Lower leg skin (tissue), 4 donors: ENCODE results near the gene COMT. TPM values are rescaled to one million over a fixed set of nuclear protein-coding genes. Genes with fewer than 3 reads are reported as not detected.

ENCODE experiments used
- DNase-seq, 2 donors: peaks; one replicate each; pipeline ENCODE4 v3.0.0-alpha.2; 2019; ENCODE audit warnings: low spot score in 2 of 2
- H3K4me3 ChIP-seq: fragments of 200-600 bp; sonication (generic); 2 replicates; pipeline ENCODE4 v1.5.1; 2017; ENCODE audit warnings: mild to moderate bottlenecking, low read depth; ENCODE audit not compliant: poor library complexity, severe bottlenecking
- CTCF ChIP-seq, 3 donors: fragments of 450-650 bp; IDR thresholded peaks; one replicate each; pipeline ENCODE4 v1.5.1; 2016; ENCODE audit warnings: antibody characterized with exemption in 3 of 3, mild to moderate bottlenecking in 3 of 3, moderate library complexity in 2 of 3
- POLR2A ChIP-seq, 2 donors: fragments of 450-650 bp; IDR thresholded peaks; one replicate each; pipeline ENCODE4 v1.6.1; 2016 to 2017; ENCODE audit warnings: antibody characterized with exemption in 2 of 2, mild to moderate bottlenecking in 1 of 2, moderate library complexity in 1 of 2
- WGBS, 2 donors: methylation state at CpG; one replicate each; pipeline ENCODE4 v1.1.5; 2018; 5-methylcytosine and 5-hydroxymethylcytosine counted together
- intact Hi-C: fragments of 100-400 bp; cut with DNase I; formaldehyde crosslinking; loops from one replicate; pipeline ENCODE4 v1.15.0; 2023; ENCODE audit warnings: low total_unique reads
- total RNA-seq, 4 donors: library from RNA; depleted of rRNA; stranded (reverse); fragments of >200 nt; gene quantifications; one replicate each; pipeline ENCODE4 v1.1.0, GENCODE V29; 2016

COMT gene
- total RNA-seq, 4 donors from 2014 or later = 224 to 306 (median 272) TPM

DNA sequence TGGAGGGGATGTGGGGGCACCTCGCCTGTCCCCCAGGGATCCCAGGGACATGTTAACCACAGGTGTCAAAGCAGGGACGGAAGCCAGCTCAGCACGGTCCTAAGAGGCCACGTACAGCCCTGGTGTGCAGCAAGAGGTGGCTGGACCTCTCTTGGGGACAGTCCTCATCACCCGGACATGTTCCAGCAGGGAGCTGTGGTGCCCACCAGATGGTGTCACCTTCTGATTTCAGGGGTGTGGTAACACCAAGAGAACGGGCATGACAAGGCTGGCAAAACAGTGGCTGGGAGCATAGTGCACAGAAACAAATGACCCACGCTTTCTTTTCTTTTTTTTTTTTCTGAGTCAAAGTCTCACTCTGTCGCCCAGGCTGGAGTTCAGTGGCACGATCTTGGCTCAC lies 25.6 kb upstream of the COMT start:
- WGBS, 2 donors = 88 to 92% methylated on average over 9 of the region's 9 CpGs
- no peak for DNase-seq
- intact Hi-C loops = loop anchor here (5.0 kb wide), 1 partner anchor 184 kb away; no protein-coding TSS in a partner anchor
- no peak overlapping the region for H3K4me3 ChIP-seq
- no peak for TF ChIP-seq POLR2A (IDR thresholded peaks at IDR 0.05)
- TF ChIP-seq CTCF (IDR thresholded peaks at IDR 0.05) = no peak

- TF ChIP-seq CTCF (IDR thresholded peaks at IDR 0.05) (no peak), POLR2A (IDR thresholded peaks at IDR 0.05) (no peak)
- no peak for DNase-seq
- no peak overlapping the region for H3K4me3 ChIP-seq
- intact Hi-C loops = loop anchor here (5.0 kb wide), 1 partner anchor 185 kb away; no protein-coding TSS in a partner anchor
- 92% methylated on average over 6 to 7 of the region's 7 CpGs for WGBS, 2 donors
Observed at GRCh38 chr22:19916941-19917340, 24.6 kb upstream of the COMT start.

GRCh38 chr22:19917389-19918138 lies 24.0 kb upstream of the COMT start:
- WGBS, 2 donors = 94 to 96% methylated on average over 10 to 12 of the region's 12 CpGs
- intact Hi-C loops = loop anchor here (5.0 kb wide), 1 partner anchor 185 kb away; no protein-coding TSS in a partner anchor
- TF ChIP-seq CTCF (IDR thresholded peaks at IDR 0.05) (no peak), POLR2A (IDR thresholded peaks at IDR 0.05) (no peak)

GRCh38 chr22:19918332-19919106 lies 23.1 kb upstream of the COMT start:
- TF ChIP-seq POLR2A (IDR thresholded peaks at IDR 0.05) (no peak), CTCF (IDR thresholded peaks at IDR 0.05) (no peak)
- no peak for DNase-seq
- intact Hi-C loops = loop anchor here (5.0 kb wide), 1 partner anchor 186 kb away; no protein-coding TSS in a partner anchor
- WGBS, 2 donors = 84 to 87% methylated on average over 23 of the region's 23 CpGs
- H3K4me3 ChIP-seq = no peak overlapping the region

More at GRCh38 chr22:19917389-19918138, 24.0 kb upstream of the COMT start:
- H3K4me3 ChIP-seq = no peak overlapping the region
- no peak for DNase-seq

DNA sequence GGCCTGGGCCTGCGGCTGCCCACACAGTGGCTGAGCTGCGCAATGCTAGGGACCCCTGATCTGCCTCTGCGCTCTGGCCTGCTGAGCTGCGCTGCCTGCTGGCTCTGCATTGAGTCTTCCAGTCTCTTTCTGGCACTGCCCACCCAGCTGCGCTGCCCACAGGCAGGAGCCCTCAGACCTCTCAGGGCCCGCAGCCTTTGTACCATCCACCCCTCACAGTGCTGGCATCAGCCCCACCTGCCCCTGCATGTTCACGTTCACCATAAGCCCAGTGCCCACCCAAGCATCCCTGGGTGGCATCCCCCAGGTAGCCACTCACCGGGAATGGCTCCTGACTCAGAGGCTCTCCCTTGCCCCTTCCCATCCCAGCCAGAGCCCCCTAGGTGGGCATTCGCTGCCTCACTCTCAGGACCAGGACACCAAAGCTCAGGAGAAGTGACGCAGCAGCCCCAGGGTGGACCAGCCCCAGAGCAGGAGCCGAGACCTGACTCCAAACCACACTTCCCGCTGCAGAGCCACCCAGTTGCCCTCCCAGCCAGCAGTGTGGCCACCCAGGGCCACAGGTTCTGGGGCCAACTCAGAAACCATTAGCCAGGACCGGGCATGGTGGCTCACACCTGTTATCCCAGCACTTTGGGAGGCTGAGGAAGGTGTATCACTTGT lies 21.7 kb upstream of the COMT start:
- TF ChIP-seq CTCF (IDR thresholded peaks at IDR 0.05) = no peak
- TF ChIP-seq POLR2A (IDR thresholded peaks at IDR 0.05) = no peak
- intact Hi-C loops = loop anchor here (5.0 kb wide), 1 partner anchor 188 kb away; no protein-coding TSS in a partner anchor
- WGBS, 2 donors = 95 to 96% methylated on average over 11 to 13 of the region's 13 CpGs
- no peak overlapping the region for H3K4me3 ChIP-seq
- DNase-seq = no peak
